Measurements from ENCODE around the gene DET1.

GRCh38 chr15:88513195-88513594 is 33.3 kb downstream of the DET1 start:
- TF ChIP-seq POLR2A (IDR thresholded peaks at IDR 0.05; ENCODE audit: low read length) (no peak), GATA1 (IDR thresholded peaks at IDR 0.05; ENCODE audit: low read depth, low read length) (no peak)
